WTC11 (cell line): ENCODE measurements around the gene CACNB4.

Source experiments
- NFYB ChIP-seq: sonication (generic); formaldehyde crosslinking; conservative IDR thresholded peaks from 2 replicates; pipeline ENCODE4 v1.8.0; 2022; ENCODE audit warnings: low read depth, missing genetic modification reagents
- ZNF416 ChIP-seq: fragments of 250-450 bp; sonication (Bioruptor Pico); IDR thresholded peaks from 2 replicates; pipeline ENCODE4 v1.9.0; 2021; ENCODE audit warnings: mild to moderate bottlenecking, inconsistent platforms
- ZNF423 ChIP-seq: fragments of 250-450 bp; sonication (Bioruptor Pico); IDR thresholded peaks from 2 replicates; pipeline ENCODE4 v2.1.2; 2022; ENCODE audit warnings: mild to moderate bottlenecking, moderate library complexity
- TF ChIP-seq, protein P1 (sequence below): sonication (generic); formaldehyde crosslinking; IDR thresholded peaks from 2 replicates; pipeline ENCODE4 v1.8.1; 2022; ENCODE audit warnings: missing genetic modification reagents, borderline replicate concordance
- TF ChIP-seq, protein P2 (sequence below): sonication (generic); formaldehyde crosslinking; IDR thresholded peaks from 2 replicates; pipeline ENCODE4 v1.8.1; 2023; ENCODE audit warnings: mild to moderate bottlenecking, missing genetic modification reagents, moderate library complexity
- TF ChIP-seq, protein P3 (sequence below): fragments of 200-600 bp; IDR thresholded peaks from 2 replicates; pipeline ENCODE4 v1.8.0; 2022; ENCODE audit warnings: antibody characterized with exemption

- TF ChIP-seq, protein P1, sequence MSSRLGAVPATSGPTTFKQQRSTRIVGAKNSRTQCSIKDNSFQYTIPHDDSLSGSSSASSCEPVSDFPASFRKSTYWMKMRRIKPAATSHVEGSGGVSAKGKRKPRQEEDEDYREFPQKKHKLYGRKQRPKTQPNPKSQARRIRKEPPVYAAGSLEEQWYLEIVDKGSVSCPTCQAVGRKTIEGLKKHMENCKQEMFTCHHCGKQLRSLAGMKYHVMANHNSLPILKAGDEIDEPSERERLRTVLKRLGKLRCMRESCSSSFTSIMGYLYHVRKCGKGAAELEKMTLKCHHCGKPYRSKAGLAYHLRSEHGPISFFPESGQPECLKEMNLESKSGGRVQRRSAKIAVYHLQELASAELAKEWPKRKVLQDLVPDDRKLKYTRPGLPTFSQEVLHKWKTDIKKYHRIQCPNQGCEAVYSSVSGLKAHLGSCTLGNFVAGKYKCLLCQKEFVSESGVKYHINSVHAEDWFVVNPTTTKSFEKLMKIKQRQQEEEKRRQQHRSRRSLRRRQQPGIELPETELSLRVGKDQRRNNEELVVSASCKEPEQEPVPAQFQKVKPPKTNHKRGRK (CRISPR knock-in tag), result no peak
- TF ChIP-seq ZNF423 (CRISPR knock-in tag) (no peak), NFYB (CRISPR knock-in tag) (no peak), ZNF416 (CRISPR knock-in tag) (no peak)
- TF ChIP-seq, protein P2, sequence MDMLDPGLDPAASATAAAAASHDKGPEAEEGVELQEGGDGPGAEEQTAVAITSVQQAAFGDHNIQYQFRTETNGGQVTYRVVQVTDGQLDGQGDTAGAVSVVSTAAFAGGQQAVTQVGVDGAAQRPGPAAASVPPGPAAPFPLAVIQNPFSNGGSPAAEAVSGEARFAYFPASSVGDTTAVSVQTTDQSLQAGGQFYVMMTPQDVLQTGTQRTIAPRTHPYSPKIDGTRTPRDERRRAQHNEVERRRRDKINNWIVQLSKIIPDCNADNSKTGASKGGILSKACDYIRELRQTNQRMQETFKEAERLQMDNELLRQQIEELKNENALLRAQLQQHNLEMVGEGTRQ, result no peak
- TF ChIP-seq, protein P3, sequence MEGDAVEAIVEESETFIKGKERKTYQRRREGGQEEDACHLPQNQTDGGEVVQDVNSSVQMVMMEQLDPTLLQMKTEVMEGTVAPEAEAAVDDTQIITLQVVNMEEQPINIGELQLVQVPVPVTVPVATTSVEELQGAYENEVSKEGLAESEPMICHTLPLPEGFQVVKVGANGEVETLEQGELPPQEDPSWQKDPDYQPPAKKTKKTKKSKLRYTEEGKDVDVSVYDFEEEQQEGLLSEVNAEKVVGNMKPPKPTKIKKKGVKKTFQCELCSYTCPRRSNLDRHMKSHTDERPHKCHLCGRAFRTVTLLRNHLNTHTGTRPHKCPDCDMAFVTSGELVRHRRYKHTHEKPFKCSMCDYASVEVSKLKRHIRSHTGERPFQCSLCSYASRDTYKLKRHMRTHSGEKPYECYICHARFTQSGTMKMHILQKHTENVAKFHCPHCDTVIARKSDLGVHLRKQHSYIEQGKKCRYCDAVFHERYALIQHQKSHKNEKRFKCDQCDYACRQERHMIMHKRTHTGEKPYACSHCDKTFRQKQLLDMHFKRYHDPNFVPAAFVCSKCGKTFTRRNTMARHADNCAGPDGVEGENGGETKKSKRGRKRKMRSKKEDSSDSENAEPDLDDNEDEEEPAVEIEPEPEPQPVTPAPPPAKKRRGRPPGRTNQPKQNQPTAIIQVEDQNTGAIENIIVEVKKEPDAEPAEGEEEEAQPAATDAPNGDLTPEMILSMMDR, result no peak
These were observed 278.9 kb downstream of the CACNB4 start for GRCh38 chr2:151819920-151820319.
